GM18519 (cell line): ENCODE data around the gene COL11A1.
"Not testable (repeated sequence)": the region's sequence is repeated elsewhere in the genome, so short reads cannot be mapped to it uniquely, and the experiment has no call there.

Experiments
- ATAC-seq: cut with Tn5 transposase; IDR thresholded peaks from one replicate; pipeline ENCODE4 v1.9.1; 2021; ENCODE audit warnings: mild to moderate bottlenecking, moderate library complexity; ENCODE audit not compliant: unreplicated experiment, low FRiP score

COL11A1 gene

DNA sequence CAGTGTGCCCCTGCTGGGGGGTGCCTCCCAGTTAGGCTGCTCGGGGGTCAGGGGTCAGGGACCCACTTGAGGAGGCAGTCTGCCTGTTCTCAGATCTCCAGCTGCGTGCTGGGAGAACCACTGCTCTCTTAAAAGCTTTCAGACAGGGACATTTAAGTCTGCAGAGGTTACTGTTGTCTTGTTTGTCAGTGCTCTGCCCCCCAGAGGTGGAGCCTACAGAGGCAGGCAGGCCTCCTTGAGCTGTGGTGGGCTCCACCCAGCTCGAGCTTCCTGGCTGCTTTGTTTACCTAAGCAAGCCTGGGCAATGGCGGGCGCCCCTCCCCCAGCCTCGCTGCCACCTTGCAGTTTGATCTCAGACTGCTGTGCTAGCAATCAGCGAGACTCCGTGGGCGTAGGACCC is 175.0 kb downstream of the COL11A1 start:
- ATAC-seq: not testable (repeated sequence)

DNA sequence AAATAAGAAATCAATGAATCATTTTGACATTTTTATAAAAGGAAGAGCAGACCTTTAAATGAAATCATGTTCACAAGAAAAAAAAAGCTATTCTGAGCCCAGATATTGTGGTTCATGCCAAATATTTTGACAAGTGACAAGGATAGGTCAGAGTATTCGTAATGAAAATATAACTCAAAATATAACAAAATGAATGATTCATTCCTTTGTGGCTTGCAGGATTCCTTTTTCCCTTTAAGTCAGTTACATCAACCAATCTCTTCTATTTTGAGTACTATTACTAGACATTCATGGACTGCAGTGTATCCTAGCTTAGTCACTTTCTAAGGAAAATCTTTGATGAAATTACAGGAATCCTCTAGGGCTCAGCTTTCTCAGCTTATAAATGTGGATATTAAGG is 188.7 kb downstream of the COL11A1 start:
- no peak for ATAC-seq

GRCh38 chr1:102901996-102902395 is 206.3 kb downstream of the COL11A1 start:
- ATAC-seq: no peak

GRCh38 chr1:102899935-102900334 is 208.4 kb downstream of the COL11A1 start:
- ATAC-seq: no peak

GRCh38 chr1:102897557-102897956 is 210.8 kb downstream of the COL11A1 start:
- ATAC-seq: no peak

GRCh38 chr1:102896771-102897170 is 211.6 kb downstream of the COL11A1 start:
- ATAC-seq: no peak

DNA sequence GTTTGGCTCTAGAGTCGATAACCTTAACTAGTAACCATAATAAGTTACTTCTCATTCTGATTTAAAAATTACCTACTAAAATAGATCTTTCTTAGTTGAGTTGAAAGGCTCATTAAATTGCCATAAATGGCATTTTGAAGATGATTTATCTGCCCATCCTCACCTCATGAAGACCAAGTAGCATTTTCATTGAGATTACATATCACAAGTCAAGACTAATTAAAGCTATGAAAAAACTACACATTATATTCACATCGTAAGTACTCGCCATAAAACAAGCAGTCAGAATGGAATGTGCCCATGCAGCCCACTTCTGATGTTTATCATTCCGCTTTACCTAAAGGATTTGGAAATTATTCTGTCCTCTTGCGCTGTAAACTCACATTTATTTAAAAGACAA is 212.0 kb downstream of the COL11A1 start:
- ATAC-seq: no peak

GRCh38 chr1:102891868-102892625 is 216.3 kb downstream of the COL11A1 start:
- no peak for ATAC-seq

GRCh38 chr1:102886638-102887037 is 221.7 kb downstream of the COL11A1 start:
- no peak for ATAC-seq

DNA sequence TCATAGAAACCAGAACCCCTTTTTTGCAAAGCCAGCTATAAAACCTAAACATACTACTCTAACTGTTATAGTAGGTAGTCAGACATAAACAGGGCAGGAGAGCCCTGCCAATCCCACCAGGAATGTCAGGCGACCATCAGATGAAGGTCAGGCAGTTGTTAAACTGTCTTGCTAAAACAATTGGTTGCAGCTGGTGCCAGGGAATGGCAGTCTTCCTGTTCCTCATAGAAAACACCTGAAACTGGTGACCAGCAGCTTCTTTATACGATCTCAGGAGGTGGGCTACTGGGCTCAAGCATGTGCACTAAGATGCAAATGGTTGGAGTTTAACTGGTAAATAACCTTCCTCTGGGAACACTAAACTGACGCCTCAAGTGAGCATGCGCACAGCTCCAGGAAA is 224.1 kb downstream of the COL11A1 start:
- ATAC-seq: no peak

- ATAC-seq: no peak
Measured at GRCh38 chr1:102879439-102879993, 228.8 kb downstream of the COL11A1 start.

GRCh38 chr1:102875756-102876155 is 232.6 kb downstream of the COL11A1 start:
- ATAC-seq: no peak

- ATAC-seq: no peak
Measured at GRCh38 chr1:102872526-102872925, 235.8 kb downstream of the COL11A1 start.

- no peak for ATAC-seq
Measured at GRCh38 chr1:102872097-102872496, 236.2 kb downstream of the COL11A1 start.

DNA sequence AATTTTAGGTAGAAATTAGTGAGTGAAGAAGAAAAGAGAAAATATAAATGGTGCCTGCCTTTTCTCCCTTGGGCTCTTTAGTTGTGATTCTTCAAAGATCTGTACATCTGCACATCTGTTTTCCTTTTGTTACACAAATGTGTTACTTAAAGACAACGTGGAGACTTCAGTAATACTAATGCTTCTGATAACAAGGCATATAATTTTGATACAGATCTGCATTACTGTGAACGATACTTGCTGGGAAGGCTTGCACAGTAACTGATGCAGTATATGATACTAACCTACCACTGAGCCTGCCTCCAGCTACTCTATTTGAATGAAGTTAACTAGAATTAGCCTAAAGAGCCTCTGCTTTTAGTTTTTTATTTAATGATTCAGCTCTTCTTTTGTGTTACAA is 244.6 kb downstream of the COL11A1 start:
- ATAC-seq: no peak

DNA sequence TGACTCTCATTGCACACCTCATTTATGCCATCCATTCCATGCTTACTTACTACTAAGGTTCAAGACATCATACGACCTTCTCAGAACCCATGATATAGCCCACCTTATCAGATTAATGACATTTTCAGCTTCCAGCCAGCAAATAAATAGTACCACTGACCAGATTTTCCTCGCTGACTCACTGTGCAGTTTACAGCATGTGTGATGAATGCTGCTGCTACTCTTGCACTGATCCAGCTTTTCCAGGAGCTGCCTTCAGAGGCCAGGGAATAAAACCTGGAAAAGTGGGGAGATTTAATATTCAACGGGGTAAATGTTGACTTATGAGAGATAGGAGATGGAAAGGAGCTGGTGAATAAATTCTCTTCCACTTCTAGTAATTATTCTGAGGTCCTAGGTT is 247.1 kb downstream of the COL11A1 start:
- no peak for ATAC-seq

GRCh38 chr1:102858695-102859094 is 249.6 kb downstream of the COL11A1 start:
- ATAC-seq: no peak

GRCh38 chr1:102857251-102857650 is 251.1 kb downstream of the COL11A1 start:
- ATAC-seq: no peak

- no peak for ATAC-seq
Measured at GRCh38 chr1:102853701-102854187, 254.6 kb downstream of the COL11A1 start.

DNA sequence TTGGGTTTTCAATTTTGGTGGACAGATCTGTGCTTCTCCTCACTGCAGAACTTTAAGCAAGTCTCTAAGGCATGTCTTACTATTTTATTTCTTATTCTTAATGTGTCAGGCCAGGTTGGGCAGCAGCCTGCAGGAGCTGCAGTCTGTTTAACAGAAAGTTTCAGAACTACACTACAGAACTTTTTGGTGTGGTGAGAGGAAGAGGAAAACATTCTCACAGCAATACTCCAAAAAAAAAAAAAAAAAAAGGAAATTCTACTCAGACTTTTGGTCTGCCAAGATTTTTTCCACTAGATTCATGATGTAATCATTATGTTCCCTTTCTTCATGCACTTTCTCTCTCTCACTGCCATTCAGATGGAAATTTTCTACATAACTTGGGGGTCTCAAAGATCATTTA is 255.2 kb downstream of the COL11A1 start:
- no peak for ATAC-seq

GRCh38 chr1:102852613-102853012 is 255.7 kb downstream of the COL11A1 start:
- no peak for ATAC-seq

- no peak for ATAC-seq
Measured at GRCh38 chr1:102851616-102852015, 256.7 kb downstream of the COL11A1 start.
